ENCODE results near the gene POFUT2.

The POFUT2 gene

GRCh38 chr21:45276596-45276995 is 11.1 kb downstream of the POFUT2 start:
- no peak for TF ChIP-seq CTCF (IDR thresholded peaks at IDR 0.05; ENCODE audit: low read depth, low read length)
- no peak overlapping the region for H3K4me3 ChIP-seq (ENCODE audit: low read depth, low read length)

GRCh38 chr21:45270306-45270821 is 17.3 kb downstream of the POFUT2 start:
- no peak overlapping the region for H3K4me3 ChIP-seq (ENCODE audit: low read depth, low read length)
- TF ChIP-seq CTCF (IDR thresholded peaks at IDR 0.05; ENCODE audit: low read depth, low read length), result no peak

GRCh38 chr21:45269861-45270260 is 17.8 kb downstream of the POFUT2 start:
- no peak for TF ChIP-seq CTCF (IDR thresholded peaks at IDR 0.05; ENCODE audit: low read depth, low read length)
- H3K4me3 ChIP-seq (ENCODE audit: low read depth, low read length), result no peak overlapping the region

GRCh38 chr21:45267390-45267760 is 20.3 kb downstream of the POFUT2 start:
- TF ChIP-seq CTCF (IDR thresholded peaks at IDR 0.05; ENCODE audit: low read depth, low read length), result no peak

GRCh38 chr21:45266518-45267389 is 20.9 kb downstream of the POFUT2 start:
- no peak overlapping the region for H3K4me3 ChIP-seq (ENCODE audit: low read depth, low read length)
- TF ChIP-seq CTCF (IDR thresholded peaks at IDR 0.05; ENCODE audit: low read depth, low read length), result no peak

More at GRCh38 chr21:45267390-45267760, 20.3 kb downstream of the POFUT2 start:
- H3K4me3 ChIP-seq (ENCODE audit: low read depth, low read length), result no peak overlapping the region

GRCh38 chr21:45265721-45266517 is 21.8 kb downstream of the POFUT2 start:
- no peak overlapping the region for H3K4me3 ChIP-seq (ENCODE audit: low read depth, low read length)
- no peak for TF ChIP-seq CTCF (IDR thresholded peaks at IDR 0.05; ENCODE audit: low read depth, low read length)
